22Rv1 (cell line): Measurements from ENCODE around the gene IDI2.

Experiments
- H3K27ac ChIP-seq: fragments of 450-650 bp; 2 replicates; pipeline ENCODE4 v1.5.1; 2017
- CTCF ChIP-seq: fragments of 450-650 bp; IDR thresholded peaks from 2 replicates; pipeline ENCODE4 v1.5.1; 2017; ENCODE audit warnings: mild to moderate bottlenecking
- ZFX ChIP-seq: fragments of 450-650 bp; IDR thresholded peaks from 2 replicates; pipeline ENCODE4 v1.6.1; 2017; ENCODE audit warnings: antibody characterized with exemption, borderline replicate concordance

Gene IDI2

GRCh38 chr10:987870-988666 lies 37.6 kb downstream of the IDI2 start, which contains the start of gene GTPBP4:
TSS of gene GTPBP4 (plus strand) at chr10:988434. CDS start at chr10:988480, 46 bp downstream.
- peak within 1 kb of the TSS; percentile 73 for H3K27ac ChIP-seq

GRCh38 chr10:987620-987869 lies 38.1 kb downstream of the IDI2 start:
- TF ChIP-seq ZFX: no peak
- TF ChIP-seq CTCF: no peak
- H3K27ac ChIP-seq: peak overlapping the region; percentile 73

More at GRCh38 chr10:987870-988666, 37.6 kb downstream of the IDI2 start, which contains the start of gene GTPBP4:
- peak; percentile 67 for TF ChIP-seq CTCF
- no peak for TF ChIP-seq ZFX

- TF ChIP-seq CTCF (no peak), ZFX (no peak)
These were observed 38.6 kb downstream of the IDI2 start for GRCh38 chr10:986881-987619.

GRCh38 chr10:986137-986825 lies 39.4 kb downstream of the IDI2 start:
- TF ChIP-seq CTCF (no peak), ZFX (no peak)
- H3K27ac ChIP-seq: no peak overlapping the region

More at GRCh38 chr10:986881-987619, 38.6 kb downstream of the IDI2 start:
- H3K27ac ChIP-seq: no peak overlapping the region

GRCh38 chr10:985361-985760 lies 40.3 kb downstream of the IDI2 start:
- no peak for TF ChIP-seq CTCF
- TF ChIP-seq ZFX: no peak
- H3K27ac ChIP-seq: no peak overlapping the region

- H3K27ac ChIP-seq: no peak overlapping the region
- no peak for TF ChIP-seq ZFX
These were observed 41.5 kb downstream of the IDI2 start for GRCh38 chr10:983971-984655.

GRCh38 chr10:983401-983800 lies 42.3 kb downstream of the IDI2 start:
- no peak for TF ChIP-seq ZFX
- no peak for TF ChIP-seq CTCF
- no peak overlapping the region for H3K27ac ChIP-seq
